Stimulated activated CD4-positive, alpha-beta T cell treated with anti-CD3 and anti-CD28 coated beads, Interleukin-4, amount 100 ng/mL, for 4 hours (primary cell): Measurements from ENCODE around the gene SLC6A11.

ENCODE experiments used
- DNase-seq, 2 experiments: peaks; one replicate each; pipeline ENCODE4 v3.0.0-alpha.2; 2020

The SLC6A11 gene

GRCh38 chr3:10890665-10891064 is 74.6 kb downstream of the SLC6A11 start:
- no peak for DNase-seq

- DNase-seq, result no peak
These were observed 76.6 kb downstream of the SLC6A11 start for GRCh38 chr3:10892622-10893021.

- no peak for DNase-seq
These were observed 85.4 kb downstream of the SLC6A11 start for GRCh38 chr3:10901296-10901945.

- DNase-seq, result no peak
These were observed 91.2 kb downstream of the SLC6A11 start for GRCh38 chr3:10907262-10907661.

GRCh38 chr3:10910367-10910766 is 94.3 kb downstream of the SLC6A11 start:
- no peak for DNase-seq

GRCh38 chr3:10911350-10912002 is 95.4 kb downstream of the SLC6A11 start:
- no peak for DNase-seq

- no peak for DNase-seq
These were observed 96.8 kb downstream of the SLC6A11 start for GRCh38 chr3:10912786-10913185.

- DNase-seq, result no peak
These were observed 99.3 kb downstream of the SLC6A11 start for GRCh38 chr3:10915376-10915775.

- DNase-seq, result no peak
These were observed 101.1 kb downstream of the SLC6A11 start for GRCh38 chr3:10917176-10917575.

GRCh38 chr3:10918011-10918410 is 102.0 kb downstream of the SLC6A11 start:
- DNase-seq, result no peak

- DNase-seq, result no peak
These were observed 103.6 kb downstream of the SLC6A11 start for GRCh38 chr3:10919636-10920035.

GRCh38 chr3:10925436-10926255 is 109.6 kb downstream of the SLC6A11 start:
- no peak for DNase-seq

- DNase-seq, result no peak
These were observed 110.3 kb downstream of the SLC6A11 start for GRCh38 chr3:10926256-10926810.

GRCh38 chr3:10926811-10927521 is 110.9 kb downstream of the SLC6A11 start:
- no peak for DNase-seq

- DNase-seq, result no peak
These were observed 111.5 kb downstream of the SLC6A11 start for GRCh38 chr3:10927551-10927950.

- no peak for DNase-seq
These were observed 112.5 kb downstream of the SLC6A11 start for GRCh38 chr3:10928407-10928960.

- DNase-seq, result no peak
These were observed 113.0 kb downstream of the SLC6A11 start for GRCh38 chr3:10928961-10929471.

GRCh38 chr3:10929978-10930665 is 114.1 kb downstream of the SLC6A11 start:
- no peak for DNase-seq

- DNase-seq, result no peak
These were observed 114.6 kb downstream of the SLC6A11 start for GRCh38 chr3:10930666-10931040.

- DNase-seq, result no peak
These were observed 116.6 kb downstream of the SLC6A11 start for GRCh38 chr3:10932596-10932995.

GRCh38 chr3:10933021-10933420 is 117.0 kb downstream of the SLC6A11 start:
- DNase-seq, result no peak

- DNase-seq, result no peak
These were observed 117.4 kb downstream of the SLC6A11 start for GRCh38 chr3:10933470-10933804.
